CD4-positive, alpha-beta T cell treated with Interleukin-15 for 4 hours (primary cell): ENCODE results near the gene CXXC5.

Source experiments
- DNase-seq: peaks from one replicate; pipeline ENCODE4 v3.0.0-alpha.2; 2020; ENCODE audit warnings: low spot score

The CXXC5 gene

GRCh38 chr5:139651853-139652787, 4.0 kb downstream of the CXXC5 start:
- DNase-seq, result peak; percentile 65

GRCh38 chr5:139652788-139653241, 4.7 kb downstream of the CXXC5 start:
- DNase-seq, result no peak

GRCh38 chr5:139653616-139654015, 5.5 kb downstream of the CXXC5 start:
- DNase-seq, result no peak

- DNase-seq, result no peak
Observed at GRCh38 chr5:139654464-139654863, 6.3 kb downstream of the CXXC5 start.

- no peak for DNase-seq
Observed at GRCh38 chr5:139654871-139655491, 6.8 kb downstream of the CXXC5 start.

- no peak for DNase-seq
Observed at GRCh38 chr5:139655727-139656271, 7.7 kb downstream of the CXXC5 start.

GRCh38 chr5:139657363-139658321, 9.5 kb downstream of the CXXC5 start:
- no peak for DNase-seq

GRCh38 chr5:139658501-139658927, 10.4 kb downstream of the CXXC5 start:
- no peak for DNase-seq

GRCh38 chr5:139658928-139659667, 10.9 kb downstream of the CXXC5 start:
- no peak for DNase-seq

GRCh38 chr5:139659695-139660101, 11.5 kb downstream of the CXXC5 start:
- no peak for DNase-seq

GRCh38 chr5:139660105-139660922, 12.2 kb downstream of the CXXC5 start:
- DNase-seq, result no peak

- no peak for DNase-seq
Observed at GRCh38 chr5:139660923-139661814, 13.0 kb downstream of the CXXC5 start.

- DNase-seq, result no peak
Observed at GRCh38 chr5:139662617-139663016, 14.5 kb downstream of the CXXC5 start.

- no peak for DNase-seq
Observed at GRCh38 chr5:139663207-139664085, 15.3 kb downstream of the CXXC5 start.

- DNase-seq, result no peak
Observed at GRCh38 chr5:139664086-139664693, 16.0 kb downstream of the CXXC5 start.

- no peak for DNase-seq
Observed at GRCh38 chr5:139664727-139665351, 16.7 kb downstream of the CXXC5 start.

- DNase-seq, result no peak
Observed at GRCh38 chr5:139665626-139666025, 17.5 kb downstream of the CXXC5 start.
